Hepatocyte (in vitro differentiated cells): ENCODE measurements around the gene FUCA1. TPM values are rescaled to one million over a fixed set of nuclear protein-coding genes. Genes with fewer than 3 reads are reported as not detected.

Experiments
- DNase-seq: peaks from one replicate; pipeline ENCODE4 v3.0.0-alpha.2; 2016; ENCODE audit warnings: low spot score
- H2AFZ ChIP-seq: fragments of 200-600 bp; sonication (generic); 2 replicates; pipeline ENCODE4 v1.6.0; 2016; ENCODE audit warnings: antibody characterized with exemption, mild to moderate bottlenecking
- H3K27ac ChIP-seq: fragments of 200-600 bp; sonication (generic); 2 replicates; pipeline ENCODE4 v1.5.1; 2016; ENCODE audit warnings: mild to moderate bottlenecking
- H3K27me3 ChIP-seq: fragments of 200-600 bp; sonication (generic); 2 replicates; pipeline ENCODE4 v1.6.1; 2016
- H3K36me3 ChIP-seq: fragments of 200-600 bp; sonication (generic); replicated peaks from 2 replicates; pipeline ENCODE4 v1.5.1; 2016; ENCODE audit warnings: low read depth; ENCODE audit not compliant: insufficient read depth
- H3K4me1 ChIP-seq: fragments of 200-600 bp; sonication (generic); 2 replicates; pipeline ENCODE4 v1.5.1; 2016; ENCODE audit warnings: mild to moderate bottlenecking, moderate library complexity; ENCODE audit not compliant: insufficient read depth
- H3K4me2 ChIP-seq: fragments of 200-600 bp; sonication (generic); 2 replicates; pipeline ENCODE4 v1.6.0; 2016
- H3K4me3 ChIP-seq: fragments of 200-600 bp; sonication (generic); 2 replicates; pipeline ENCODE4 v1.5.1; 2016; ENCODE audit warnings: mild to moderate bottlenecking
- H3K79me2 ChIP-seq: fragments of 200-600 bp; sonication (generic); 2 replicates; pipeline ENCODE4 v1.6.0; 2017; ENCODE audit warnings: mild to moderate bottlenecking
- H3K9me2 ChIP-seq: fragments of 200-600 bp; sonication (generic); replicated peaks from 2 replicates; pipeline ENCODE4 v1.6.0; 2017; ENCODE audit warnings: mild to moderate bottlenecking; ENCODE audit not compliant: insufficient read depth
- H3K9me3 ChIP-seq: fragments of 200-600 bp; sonication (generic); 2 replicates; pipeline ENCODE4 v1.5.1; 2016; ENCODE audit warnings: low read depth, mild to moderate bottlenecking
- H4K20me1 ChIP-seq: fragments of 200-600 bp; sonication (generic); 2 replicates; pipeline ENCODE4 v1.6.0; 2016; ENCODE audit warnings: mild to moderate bottlenecking; ENCODE audit not compliant: insufficient read depth, poor library complexity, severe bottlenecking
- CTCF ChIP-seq: fragments of 200-600 bp; sonication (generic); IDR thresholded peaks from 2 replicates; pipeline ENCODE4 v1.5.1; 2016; ENCODE audit warnings: antibody characterized with exemption, mild to moderate bottlenecking; ENCODE audit not compliant: poor library complexity
- EZH2 ChIP-seq: fragments of 200-600 bp; sonication (generic); IDR thresholded peaks from 2 replicates; pipeline ENCODE4 v1.6.1; 2016; ENCODE audit warnings: antibody characterized with exemption, mild to moderate bottlenecking, borderline replicate concordance
- EZH2phosphoT487 ChIP-seq: fragments of 200-600 bp; sonication (generic); IDR thresholded peaks from one replicate; pipeline ENCODE4 v1.6.1; 2018; ENCODE audit warnings: antibody characterized with exemption, mild to moderate bottlenecking, low read depth, moderate library complexity; ENCODE audit not compliant: unreplicated experiment, severe bottlenecking
- WGBS: methylation state at CpG from one replicate; pipeline ENCODE4 v1.1.6; 2016; ENCODE audit warnings: low lambda C conversion rate; ENCODE audit errors: missing lambda C conversion rate; 5-methylcytosine and 5-hydroxymethylcytosine counted together
- polyA plus RNA-seq: library from polyadenylated mRNA; unstranded; fragments of >200 nt; fragmentation: Nextera tagmentation; extraction: Ambion mirVana; gene quantifications from 2 replicates; pipeline ENCODE4 v1.2.1, GENCODE V29; 2016
- total RNA-seq: library from RNA; depleted of rRNA; stranded (reverse); fragments of >200 nt; gene quantifications from 2 replicates; pipeline ENCODE4 v1.2.3, GENCODE V29; 2014

FUCA1 gene
- total and polyA plus RNA-seq, 2 experiments from 2014 or later = 59.0 to 74.2 TPM

DNA sequence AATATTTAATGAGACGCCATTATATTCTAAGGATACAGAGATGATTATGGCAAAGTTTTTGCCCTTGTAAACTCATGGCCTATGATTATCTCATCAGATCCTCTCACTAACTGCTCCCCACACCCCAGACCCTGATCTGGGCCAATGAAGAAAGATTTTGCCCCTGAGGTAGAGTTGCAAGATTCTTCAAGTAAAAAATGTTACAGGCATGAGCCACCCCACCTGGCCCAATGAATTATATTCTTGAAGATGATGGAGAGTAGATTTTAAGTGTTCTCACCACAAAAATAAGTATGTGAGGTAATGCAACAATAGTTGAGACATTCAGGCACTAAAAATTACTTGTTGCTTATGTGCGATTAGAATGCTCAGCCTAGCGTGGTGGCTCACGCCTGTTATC is 46.8 kb upstream of the FUCA1 start:
- no peaks in the 10 kb centered on the region for H4K20me1 ChIP-seq
- H3K36me3 ChIP-seq = no peaks in the 10 kb centered on the region
- no peaks in the 10 kb centered on the region for H3K9me3 ChIP-seq
- TF ChIP-seq EZH2phosphoT487 (no peak), CTCF (no peak), EZH2 (no peak)
- 99% methylated on average over 4 of the region's 4 CpGs for WGBS
- no peak for DNase-seq
- H3K9me2 ChIP-seq = no peaks in the 10 kb centered on the region
- no peak overlapping the region for H3K4me3 ChIP-seq
- no peaks in the 10 kb centered on the region for H3K79me2 ChIP-seq
- no peak overlapping the region for H3K27ac ChIP-seq
- no peak overlapping the region for H2AFZ ChIP-seq
- H3K4me1 ChIP-seq = no peaks in the 10 kb centered on the region
- H3K4me2 ChIP-seq = no peak overlapping the region
- H3K27me3 ChIP-seq = no peaks in the 10 kb centered on the region

- Histone ChIP-seq H3K4me2 (no peak within 1 kb of the TSS), H3K4me3 (no peak within 1 kb of the TSS)
These were observed 45.3 kb upstream of the FUCA1 start, which contains the start of gene CNR2 for GRCh38 chr1:23913212-23913880. CNR2 (minus strand) TSS chr1:23913362; CDS start chr1:23875617, 37,745 bp downstream.

DNA sequence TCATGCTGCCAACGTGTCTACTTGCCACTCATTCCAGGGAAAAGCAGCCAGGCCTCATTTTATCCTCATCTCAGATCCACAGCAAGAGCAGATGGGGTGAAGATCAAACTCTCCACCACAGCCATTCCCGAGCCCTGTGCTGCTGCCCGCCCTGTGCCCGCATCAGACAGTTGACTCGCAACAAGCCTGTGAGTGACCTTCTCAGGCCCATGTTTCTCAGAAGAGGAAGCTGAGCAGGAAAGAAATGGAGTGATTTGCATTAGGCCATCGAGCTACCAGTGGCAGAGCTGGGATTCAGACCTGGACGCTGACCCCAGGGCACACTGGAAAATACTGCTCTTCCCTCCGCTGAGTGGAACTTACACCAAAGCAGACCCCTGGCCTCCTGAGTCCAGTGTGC is 43.8 kb upstream of the FUCA1 start:
- Histone ChIP-seq H3K27ac (no peak overlapping the region), H3K27me3 (no peaks in the 10 kb centered on the region), H3K4me2 (no peak overlapping the region), H3K4me3 (no peak overlapping the region), H3K9me2 (no peaks in the 10 kb centered on the region), H3K9me3 (no peaks in the 10 kb centered on the region), H2AFZ (no peak overlapping the region), H3K4me1 (no peaks in the 10 kb centered on the region), H3K36me3 (no peaks in the 10 kb centered on the region), H4K20me1 (no peaks in the 10 kb centered on the region), H3K79me2 (no peaks in the 10 kb centered on the region)
- DNase-seq = no peak
- 89% methylated on average over 8 of the region's 8 CpGs for WGBS
- no peak for TF ChIP-seq EZH2
- TF ChIP-seq CTCF = no peak
- TF ChIP-seq EZH2phosphoT487 = no peak

More at GRCh38 chr1:23913212-23913880, 45.3 kb upstream of the FUCA1 start, which contains the start of gene CNR2:
- no peak within 1 kb of the TSS for H2AFZ ChIP-seq
- DNase-seq = no peak
- WGBS = 84% methylated on average over 7 of the region's 7 CpGs
- H3K9me2 ChIP-seq = no peaks in the 10 kb centered on the region
- no peaks in the 10 kb centered on the region for H4K20me1 ChIP-seq
- no peaks in the 10 kb centered on the region for H3K9me3 ChIP-seq
- H3K79me2 ChIP-seq = no peaks in the 10 kb centered on the region
- TF ChIP-seq CTCF (no peak), EZH2phosphoT487 (no peak), EZH2 (no peak)
- H3K36me3 ChIP-seq = no peaks in the 10 kb centered on the region
- H3K27ac ChIP-seq = no peak within 1 kb of the TSS
- H3K27me3 ChIP-seq = no peaks in the 10 kb centered on the region
- H3K4me1 ChIP-seq = no peaks in the 10 kb centered on the region
